Neural crest cell (in vitro differentiated cells): ENCODE results near the gene SLC49A3. TPM values are rescaled to one million over a fixed set of nuclear protein-coding genes. Genes with fewer than 3 reads are reported as not detected.
A peak's percentile ranks its signal among the peaks of the same experiment; 100 is the strongest.

Experiments
- DNase-seq: peaks from one replicate; pipeline ENCODE4 v3.0.0; 2021; ENCODE audit warnings: low read depth, mixed read lengths, low spot score
- H3K27ac Mint-ChIP-seq: one replicate; pipeline ENCODE4 v1.8.0; 2021; ENCODE audit warnings: mild to moderate bottlenecking, mixed read lengths; ENCODE audit not compliant: unreplicated experiment
- H3K27me3 Mint-ChIP-seq: 2 replicates; pipeline ENCODE4 v1.8.0; 2021; ENCODE audit warnings: low read depth, mild to moderate bottlenecking, mixed read lengths
- H3K36me3 Mint-ChIP-seq: 2 replicates; pipeline ENCODE4 v1.8.0; 2021; ENCODE audit warnings: low read depth, mild to moderate bottlenecking, mixed read lengths
- H3K4me1 Mint-ChIP-seq: 2 replicates; pipeline ENCODE4 v1.8.0; 2021; ENCODE audit warnings: mixed read lengths
- H3K4me3 Mint-ChIP-seq: one replicate; pipeline ENCODE4 v1.8.0; 2021; ENCODE audit warnings: mild to moderate bottlenecking, mixed read lengths
- H3K9me3 Mint-ChIP-seq: 2 replicates; pipeline ENCODE4 v1.8.0; 2021; ENCODE audit warnings: mixed read lengths
- CTCF ChIP-seq: fragments of 200-600 bp; sonication (generic); conservative IDR thresholded peaks from 2 replicates; pipeline ENCODE4 v1.5.0; 2021; ENCODE audit warnings: antibody characterized with exemption, mild to moderate bottlenecking
- total RNA-seq: library from RNA; stranded (reverse); gene quantifications from 2 replicates; pipeline ENCODE4 v1.2.1, GENCODE V29; 2021

The SLC49A3 gene
- total RNA-seq, 1 donor from 2014 or later = 0.91 TPM

- no peak overlapping the region for H3K27ac Mint-ChIP-seq
- H3K4me1 Mint-ChIP-seq = peaks cover under 1% of the 10 kb centered on the region
- TF ChIP-seq CTCF = no peak
- H3K36me3 Mint-ChIP-seq = no peaks in the 10 kb centered on the region
- H3K27me3 Mint-ChIP-seq = no peaks in the 10 kb centered on the region
- no peak for DNase-seq
- no peak overlapping the region for H3K4me3 Mint-ChIP-seq
- H3K9me3 Mint-ChIP-seq = no peaks in the 10 kb centered on the region
These were observed 10.4 kb downstream of the SLC49A3 start for GRCh38 chr4:678331-679103.

GRCh38 chr4:677431-678293 is 11.3 kb downstream of the SLC49A3 start:
- H3K27me3 Mint-ChIP-seq = no peaks in the 10 kb centered on the region
- no peak for DNase-seq
- TF ChIP-seq CTCF = no peak
- H3K4me3 Mint-ChIP-seq = peak overlapping the region; percentile 80
- H3K36me3 Mint-ChIP-seq = peaks cover 3% of the 10 kb centered on the region
- no peaks in the 10 kb centered on the region for H3K9me3 Mint-ChIP-seq
- no peak overlapping the region for H3K27ac Mint-ChIP-seq
- peaks cover 7% of the 10 kb centered on the region for H3K4me1 Mint-ChIP-seq

- Mint-ChIP-seq H3K4me3 (peak overlapping the region; percentile 80), H3K27ac (no peak overlapping the region), H3K4me1 (peaks cover 7% of the 10 kb centered on the region), H3K27me3 (no peaks in the 10 kb centered on the region), H3K9me3 (no peaks in the 10 kb centered on the region), H3K36me3 (peaks cover 3% of the 10 kb centered on the region)
- no peak for TF ChIP-seq CTCF
- DNase-seq = no peak
These were observed 12.1 kb downstream of the SLC49A3 start for GRCh38 chr4:676871-677235.

- Mint-ChIP-seq H3K27ac (no peak overlapping the region), H3K36me3 (peaks cover 3% of the 10 kb centered on the region), H3K9me3 (no peaks in the 10 kb centered on the region), H3K4me3 (peak overlapping the region; percentile 90), H3K4me1 (peaks cover 7% of the 10 kb centered on the region), H3K27me3 (no peaks in the 10 kb centered on the region)
- no peak for DNase-seq
- TF ChIP-seq CTCF = no peak
These were observed 12.7 kb downstream of the SLC49A3 start for GRCh38 chr4:675980-676870.
